GM12878 (cell line): ENCODE data around the gene HAND2. TPM values are rescaled to one million over a fixed set of nuclear protein-coding genes. Genes with fewer than 3 reads are reported as not detected.

ENCODE experiments used
- ATAC-seq: fragments of 200-7000 bp; cut with Tn5 transposase; 3 replicates; pipeline ENCODE4 v1.9.1; 2020; ENCODE audit warnings: mild to moderate bottlenecking, moderate library complexity
- BruUV-seq: library from RNA; stranded (reverse); fragments of 400-500 nt; replicated peaks from 2 replicates; lab custom pipeline; 2021; lab: Mats Ljungman, UMichigan
- CTCF ChIA-PET: fragments of 300-600 bp; sonication (Branson Sonifier 250); formaldehyde crosslinking; extraction: SDS; loops from one replicate; lab custom pipeline; 2021; ENCODE audit warnings: inconsistent platforms; lab: Yijun Ruan, JAX
- POLR2A ChIA-PET: fragments of 350-600 bp; formaldehyde crosslinking; extraction: SDS; loops from one replicate; lab custom pipeline; 2021; ENCODE audit warnings: inconsistent platforms; lab: Charles Lee
- RAD21 ChIA-PET: fragments of 300-600 bp; sonication (Branson Sonifier 250); formaldehyde crosslinking; loops from one replicate; lab custom pipeline; 2023; ENCODE audit warnings: antibody characterized with exemption; ENCODE audit not compliant: unreplicated experiment; lab: Charles Lee
- SMC1A ChIA-PET: fragments of 300-600 bp; sonication (Branson Sonifier 250); formaldehyde crosslinking; loops from one replicate; lab custom pipeline; 2023; ENCODE audit not compliant: unreplicated experiment, uncharacterized antibody; lab: Charles Lee
- DNase-seq: peaks from one replicate; pipeline ENCODE4 v3.0.0-alpha.2; 2011; ENCODE audit warnings: low read depth, low spot score
- FAIRE-seq: peaks from 3 replicates; lab custom pipeline; 2011; peaks lifted over from hg19 to GRCh38; lab: Jason Lieb, UNC
- H2AFZ ChIP-seq: 2 replicates; pipeline ENCODE4 v1.6.0; 2011; ENCODE audit warnings: low read depth, low read length, control low read depth; ENCODE audit not compliant: control insufficient read depth
- H3K27ac ChIP-seq: 2 replicates; pipeline ENCODE4 v1.5.1; 2011; ENCODE audit warnings: control low read depth; ENCODE audit not compliant: control insufficient read depth, insufficient read depth
- H3K27me3 ChIP-seq, 2 experiments: replicated peaks in 1 of 2; 2 replicates each; pipeline versions ENCODE4 v1.6.0 to v1.6.1; 2011; ENCODE audit warnings: low read length in 1 of 2; ENCODE audit not compliant: control insufficient read depth in 2 of 2, insufficient read depth in 2 of 2
- H3K36me3 ChIP-seq, 2 experiments: 2 replicates each; pipeline ENCODE4 v1.5.1; 2011; ENCODE audit warnings: low read length in 1 of 2; ENCODE audit not compliant: control insufficient read depth in 2 of 2, insufficient read depth in 2 of 2
- H3K4me1 ChIP-seq: 2 replicates; pipeline ENCODE4 v1.6.1; 2011; ENCODE audit warnings: mild to moderate bottlenecking, low read length, moderate library complexity, mixed read lengths; ENCODE audit not compliant: control insufficient read depth, insufficient read depth
- H3K4me2 ChIP-seq: 2 replicates; pipeline ENCODE4 v1.6.0; 2011; ENCODE audit warnings: control low read depth; ENCODE audit not compliant: control insufficient read depth, insufficient read depth
- H3K4me3 ChIP-seq: fragments of 200-600 bp; sonication (generic); 2 replicates; pipeline ENCODE4 v1.5.1; 2016
- H3K79me2 ChIP-seq: 2 replicates; pipeline ENCODE4 v1.6.0; 2011; ENCODE audit warnings: low read length; ENCODE audit not compliant: control insufficient read depth, insufficient read depth
- H3K9ac ChIP-seq: 2 replicates; pipeline ENCODE4 v1.8.0; 2011; ENCODE audit warnings: low read length, control low read depth, mixed read lengths; ENCODE audit not compliant: control insufficient read depth, insufficient read depth
- H3K9me3 ChIP-seq: replicated peaks from 3 replicates; pipeline ENCODE4 v1.5.1; 2011; ENCODE audit warnings: mild to moderate bottlenecking, low read length; ENCODE audit not compliant: control insufficient read depth, insufficient read depth
- H4K20me1 ChIP-seq: 2 replicates; pipeline ENCODE4 v1.6.0; 2011; ENCODE audit not compliant: control insufficient read depth, insufficient read depth
- FOS ChIP-seq: IDR thresholded peaks from 3 replicates; pipeline ENCODE4 v1.6.1; 2011; ENCODE audit warnings: borderline replicate concordance; ENCODE audit not compliant: insufficient read length; ENCODE audit errors: extremely low read depth
- MLLT1 ChIP-seq: fragments of 450-650 bp; IDR thresholded peaks from 2 replicates; pipeline ENCODE4 v1.6.1; 2016; ENCODE audit warnings: mild to moderate bottlenecking
- NFXL1 ChIP-seq: fragments of 450-650 bp; IDR thresholded peaks from 2 replicates; pipeline ENCODE4 v1.6.1; 2017; ENCODE audit warnings: antibody characterized with exemption, mild to moderate bottlenecking, borderline replicate concordance
- NR2C2 ChIP-seq: IDR thresholded peaks from 2 replicates; pipeline ENCODE4 v1.6.1; 2011; ENCODE audit warnings: borderline replicate concordance, low read depth; ENCODE audit not compliant: control insufficient read depth, insufficient read length
- SRF ChIP-seq, 2 experiments: IDR thresholded peaks; 2 replicates each; pipeline ENCODE4 v1.6.1; 2011; ENCODE audit warnings: low read depth in 2 of 2, low read length in 2 of 2, mild to moderate bottlenecking in 1 of 2, moderate library complexity in 1 of 2
- TBL1XR1 ChIP-seq: IDR thresholded peaks from 2 replicates; pipeline ENCODE4 v1.6.1; 2012; ENCODE audit warnings: low read depth, low read length, improper control_type of control experiment
- ZZZ3 ChIP-seq: IDR thresholded peaks from 2 replicates; pipeline ENCODE4 v1.6.1; 2011; ENCODE audit warnings: low read depth; ENCODE audit not compliant: control insufficient read depth, insufficient read length
- WGBS: methylation state at CpG from one replicate; pipeline ENCODE4 v1.1.6; 2016; ENCODE audit warnings: low lambda C conversion rate; ENCODE audit not compliant: insufficient replicate concordance, insufficient coverage; ENCODE audit errors: missing lambda C conversion rate; 5-methylcytosine and 5-hydroxymethylcytosine counted together
- in situ Hi-C: fragments of 300-500 bp; cut with MboI; formaldehyde crosslinking; loops from 9 replicates; pipeline ENCODE4 v1.14.3; 2018; ENCODE audit warnings: mixed read lengths
- intact Hi-C: fragments of 100-400 bp; cut with micrococcal nuclease; formaldehyde crosslinking; loops from one replicate; pipeline ENCODE4 v1.14.2; 2022; ENCODE audit not compliant: unreplicated experiment
- polyA plus RNA-seq, 11 experiments: library from polyadenylated mRNA; depleted of rRNA in 4 of 11; unstranded in 6 of 11; stranded (reverse) in 5 of 11; fragments of >200 nt; fragmentation: Nextera tagmentation in 4 of 11; fragmentation: Illumina TruSeq in 1 of 11; extraction: Ambion mirVana in 4 of 11; extraction: Trizol in 1 of 11; gene quantifications; 1 replicate in 1 of 11; 2 replicates in 10 of 11; pipeline versions ENCODE4 v1.2.1 to v1.2.3, GENCODE V29; 2011 to 2016; ENCODE audit warnings: inconsistent platforms in 2 of 11, missing spikeins in 2 of 11, low read depth in 1 of 11
- total RNA-seq, 4 experiments: library from RNA; depleted of rRNA in 3 of 4; stranded (reverse); fragments of >200 nt in 3 of 4; fragmentation: Illumina TruSeq in 1 of 4; extraction: Trizol in 1 of 4; gene quantifications; 2 replicates each; pipeline versions ENCODE4 v1.2.1 to v1.2.3, GENCODE V29; 2013 to 2021

The HAND2 gene
- total and polyA plus RNA-seq, 10 of the 15 experiments (the other 5 are each of a cell fraction or from before 2014, with no cell fraction given) = 0.09 TPM; not detected in 9

DNA sequence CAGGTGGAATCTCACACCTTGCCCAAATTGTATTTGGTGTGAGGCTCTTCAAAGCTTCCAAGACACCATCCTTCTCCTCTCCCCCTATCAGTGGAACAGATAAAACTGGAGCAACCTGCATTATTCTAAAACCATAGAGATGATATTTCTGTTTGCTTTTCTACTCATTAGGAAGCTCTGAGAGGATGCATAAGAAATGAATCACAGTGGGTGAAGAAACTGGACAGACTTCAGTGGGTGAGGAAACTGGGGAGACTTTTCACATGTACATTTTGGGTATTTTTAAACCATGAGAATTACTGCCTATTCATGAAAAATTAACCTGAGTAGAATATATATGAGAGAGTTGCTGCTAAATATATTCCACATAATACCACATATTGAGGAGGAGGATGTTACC, 16.4 kb downstream of the HAND2 start:
- Histone ChIP-seq H3K4me1 (no peaks in the 10 kb centered on the region), H3K9me3 (no peaks in the 10 kb centered on the region; the same call in 2 of the 3 replicates)
- RAD21 ChIA-PET = no interaction called here
- TF ChIP-seq NR2C2 = no peak
- TF ChIP-seq, all 136 proteins: peak for 0
- no peak overlapping the region for H2AFZ ChIP-seq
- no peak overlapping the region for H3K27ac ChIP-seq
- H3K4me3 ChIP-seq = no peak overlapping the region
- H3K4me2 ChIP-seq = no peak overlapping the region
- intact Hi-C loops = no loop called here
- in situ Hi-C loops = loop anchor here (25.0 kb wide), 1 partner anchor 799 kb away; no protein-coding TSS in a partner anchor
- peaks cover 12 to 28% of the 10 kb centered on the region in 2 experiments for H3K27me3 ChIP-seq
- H3K9ac ChIP-seq = no peak overlapping the region
- H4K20me1 ChIP-seq = no peaks in the 10 kb centered on the region
- DNase-seq (no peak), ATAC-seq (no peak), FAIRE-seq (no peak)
- H3K36me3 ChIP-seq = no peaks in the 10 kb centered on the region
- no TSS peak for BruUV-seq
- ChIA-PET POLR2A (no interaction called here), CTCF (no interaction called here), SMC1A (no interaction called here)
- H3K79me2 ChIP-seq = no peaks in the 10 kb centered on the region

DNA sequence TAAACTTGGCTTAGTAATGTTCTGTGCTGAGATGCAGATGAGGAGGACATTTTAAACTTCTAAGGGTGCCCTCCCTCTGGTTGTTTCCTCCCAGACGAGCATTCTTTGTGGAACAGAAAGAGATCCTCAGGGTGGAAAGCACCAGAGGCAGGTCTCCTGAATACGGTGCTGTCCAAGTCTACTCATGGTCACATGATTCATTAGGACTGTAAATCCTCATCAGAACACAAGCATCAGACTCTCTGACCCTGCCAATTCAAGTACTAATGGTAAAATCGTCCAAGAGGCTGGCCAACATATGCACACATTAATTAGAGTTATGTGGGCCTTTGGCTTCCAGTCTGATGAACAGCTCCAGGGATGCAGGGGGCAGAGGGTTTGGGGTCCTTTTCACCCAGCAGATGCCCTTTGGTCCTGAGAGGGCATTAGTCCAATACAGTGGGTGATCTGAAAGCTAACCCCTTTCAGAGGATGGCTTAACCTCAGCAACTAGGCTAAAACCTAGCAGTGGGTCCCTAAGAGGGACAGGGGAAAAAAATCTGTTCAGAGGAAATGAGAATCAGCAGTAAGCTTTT, 18.2 kb downstream of the HAND2 start:
- H3K9ac ChIP-seq = no peak overlapping the region
- in situ Hi-C loops (loop anchor here (25.0 kb wide), 1 partner anchor 800 kb away; no protein-coding TSS in a partner anchor), intact Hi-C loops (no loop called here)
- CTCF ChIA-PET = no interaction called here
- POLR2A ChIA-PET = no interaction called here
- WGBS = 19% methylated on average over 3 of the region's 3 CpGs
- no TSS peak for BruUV-seq
- ATAC-seq (no peak), FAIRE-seq (no peak), DNase-seq (no peak)
- no peaks in the 10 kb centered on the region for H3K4me1 ChIP-seq
- TF ChIP-seq TBL1XR1 (no peak), NFXL1 (no peak), FOS (no peak), SRF (IDR thresholded peaks at IDR 0.05; ENCODE audit: low read depth in 2 of 2, low read length in 2 of 2) (no peak), ZZZ3 (no peak), MLLT1 (no peak)
- no peaks in the 10 kb centered on the region for H4K20me1 ChIP-seq
- H3K4me2 ChIP-seq = no peak overlapping the region
- no peak overlapping the region for H2AFZ ChIP-seq
- RAD21 ChIA-PET = no interaction called here
- H3K27ac ChIP-seq = no peak overlapping the region
- no peak overlapping the region for H3K4me3 ChIP-seq
- H3K79me2 ChIP-seq = no peaks in the 10 kb centered on the region
- no peaks in the 10 kb centered on the region; the same call in 2 of the 3 replicates for H3K9me3 ChIP-seq
- peaks cover 12 to 31% of the 10 kb centered on the region in 2 experiments for H3K27me3 ChIP-seq
- H3K36me3 ChIP-seq = no peaks in the 10 kb centered on the region
- SMC1A ChIA-PET = no interaction called here
